ENCODE results near the gene KCNJ15. TPM values are rescaled to one million over a fixed set of nuclear protein-coding genes. Genes with fewer than 3 reads are reported as not detected.

KCNJ15 gene
- polyA plus RNA-seq, 3 donors = 4.5 to 26.5 (median 8.0) TPM

DNA sequence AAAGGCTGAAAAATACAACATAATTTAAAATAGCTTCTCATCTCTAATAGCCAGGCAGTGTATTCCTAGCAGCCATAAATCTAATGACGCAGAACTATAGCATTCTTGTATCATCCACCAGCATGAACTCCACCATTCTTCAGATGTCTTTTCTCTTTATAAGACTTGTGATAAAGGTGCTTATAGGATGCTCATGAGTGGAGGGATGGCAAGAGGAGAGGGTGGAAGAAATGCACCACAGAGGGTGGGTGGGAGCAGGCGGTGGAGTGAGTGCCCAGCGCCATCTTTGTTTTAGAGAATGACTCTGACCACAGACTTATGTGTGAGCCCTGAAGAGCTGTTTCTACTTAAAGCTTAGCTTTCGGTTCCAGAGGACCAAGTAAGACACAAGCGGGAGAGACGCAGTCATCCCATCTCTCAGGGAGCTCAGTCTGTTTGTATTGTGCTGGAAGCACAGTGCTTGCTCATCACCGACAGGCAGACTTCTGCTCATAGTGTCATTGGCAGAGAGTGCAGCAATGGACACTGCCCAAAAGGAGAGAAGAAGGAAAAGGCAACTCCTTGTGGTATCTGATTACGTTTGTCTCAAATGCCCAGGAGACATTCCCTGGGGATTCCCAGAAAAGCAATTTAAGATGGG, 65.6 kb downstream of the KCNJ15 start:
- H3K27me3 Mint-ChIP-seq (ENCODE audit: low read depth in 3 of 3) = peaks cover 11 to 38% (median 28%) of the 10 kb centered on the region in 3 donors
- H3K9me3 ChIP-seq (replicated peaks in 1 of 2; ENCODE audit: control insufficient read depth in 1 of 2, insufficient read depth in 1 of 2, low read length in 2 of 2) = peaks cover 0 to 6% of the 10 kb centered on the region in 2 donors
- H3K9ac ChIP-seq (ENCODE audit: insufficient read depth, low read length, poor library complexity, severe bottlenecking) = no peak overlapping the region
- peaks cover 2 to 14% (median 8%) of the 10 kb centered on the region in 7 donors for H3K9me3 Mint-ChIP-seq
- H3K4me2 ChIP-seq (replicated peaks; ENCODE audit: extremely low read depth, low read length, poor library complexity, severe bottlenecking) = no peak overlapping the region
- 93% methylated on average over 7 of the region's 8 CpGs for WGBS (ENCODE audit: insufficient coverage)
- H2AFZ ChIP-seq (ENCODE audit: insufficient read depth, low read depth, low read length, poor library complexity, severe bottlenecking) = no peak overlapping the region
- intact Hi-C loops (cut with micrococcal nuclease) = no loop called here
- H3K79me2 ChIP-seq (ENCODE audit: insufficient read depth, low read length) = no peaks in the 10 kb centered on the region
- no peak overlapping the region for H3K27ac ChIP-seq (ENCODE audit: low read depth in 1 of 2, low read length in 2 of 2)
- peaks cover 29 to 35% of the 10 kb centered on the region in 2 donors for H3K27me3 ChIP-seq (ENCODE audit: control insufficient read depth in 2 of 2, insufficient read depth in 2 of 2, low read length in 2 of 2)
- no peak for TF ChIP-seq CTCF (IDR thresholded peaks at IDR 0.05)
- peaks cover 0 to 13% of the 10 kb centered on the region in 2 donors for H3K36me3 Mint-ChIP-seq
- no peak for DNase-seq
- H3K4me1 Mint-ChIP-seq = peaks cover 35% of the 10 kb centered on the region
- peak overlapping the region in 1 of 2 donors; percentile 42 for H3K4me3 Mint-ChIP-seq
- peaks cover 25 to 41% of the 10 kb centered on the region in 2 donors for H3K4me1 ChIP-seq (ENCODE audit: control insufficient read depth in 1 of 2, insufficient read depth in 2 of 2, low read length in 2 of 2)
- peak overlapping the region in 1 of 7 donors; percentile 45 for H3K27ac Mint-ChIP-seq
- no peaks in the 10 kb centered on the region for H3K36me3 ChIP-seq (replicated peaks in 1 of 2; ENCODE audit: control insufficient read depth in 1 of 2, insufficient read depth in 2 of 2, low read length in 2 of 2)
- H4K20me1 ChIP-seq (ENCODE audit: insufficient read depth, low read length) = no peaks in the 10 kb centered on the region
- no peak overlapping the region for H3K4me3 ChIP-seq (replicated peaks in 1 of 3; ENCODE audit: low read depth in 2 of 3, low read length in 3 of 3)

DNA sequence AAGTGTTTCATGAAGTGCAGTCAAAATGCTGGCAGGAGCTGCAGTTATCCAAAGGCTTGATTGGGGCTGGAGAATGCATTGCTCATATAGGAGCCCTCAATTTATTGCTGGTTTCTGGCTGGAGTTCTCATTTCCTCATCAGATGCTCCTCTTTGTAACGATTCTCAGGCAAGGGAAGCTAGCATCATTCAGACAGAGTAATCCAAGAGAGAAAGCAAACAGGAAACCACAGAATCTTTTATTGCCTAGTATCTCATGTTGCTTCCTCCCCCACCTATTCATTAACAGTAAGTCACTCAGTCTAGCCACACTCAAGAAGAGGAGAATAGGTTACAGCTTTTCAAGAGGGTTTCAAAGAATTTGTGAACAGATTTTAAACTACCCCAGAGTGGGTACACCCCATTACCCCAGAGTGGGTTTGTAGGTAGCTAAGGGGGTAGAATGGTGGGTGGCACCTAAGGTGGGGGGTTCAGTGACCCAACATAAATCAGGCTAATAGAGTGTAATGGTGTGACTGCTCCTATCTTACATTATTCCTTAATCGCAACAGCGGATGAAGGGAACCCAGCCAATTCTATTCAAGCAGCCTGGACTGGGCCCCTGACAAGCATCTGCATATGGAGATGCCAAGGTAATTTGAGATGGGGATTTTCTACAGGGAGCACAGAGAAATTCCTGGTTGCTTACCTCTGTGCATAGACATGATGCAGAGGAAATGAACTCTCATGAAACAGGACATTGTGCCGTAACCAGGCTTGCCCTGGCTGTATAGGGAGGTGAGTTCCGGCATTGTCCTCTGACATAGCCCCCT, 67.1 kb downstream of the KCNJ15 start:
- Histone ChIP-seq H3K36me3 (replicated peaks in 1 of 2; ENCODE audit: control insufficient read depth in 1 of 2, insufficient read depth in 2 of 2, low read length in 2 of 2) (no peaks in the 10 kb centered on the region), H4K20me1 (ENCODE audit: insufficient read depth, low read length) (no peaks in the 10 kb centered on the region), H3K9me3 (replicated peaks in 1 of 2; ENCODE audit: control insufficient read depth in 1 of 2, insufficient read depth in 1 of 2, low read length in 2 of 2) (peaks cover 0 to 6% of the 10 kb centered on the region in 2 donors), H3K4me1 (ENCODE audit: control insufficient read depth in 1 of 2, insufficient read depth in 2 of 2, low read length in 2 of 2) (peaks cover 25 to 41% of the 10 kb centered on the region in 2 donors), H3K9ac (ENCODE audit: insufficient read depth, low read length, poor library complexity, severe bottlenecking) (no peak overlapping the region), H2AFZ (ENCODE audit: insufficient read depth, low read depth, low read length, poor library complexity, severe bottlenecking) (no peak overlapping the region), H3K79me2 (ENCODE audit: insufficient read depth, low read length) (no peaks in the 10 kb centered on the region), H3K4me2 (replicated peaks; ENCODE audit: extremely low read depth, low read length, poor library complexity, severe bottlenecking) (peak overlapping the region; percentile 12), H3K27me3 (ENCODE audit: control insufficient read depth in 2 of 2, insufficient read depth in 2 of 2, low read length in 2 of 2) (peaks cover 29 to 35% of the 10 kb centered on the region in 2 donors), H3K27ac (ENCODE audit: low read depth in 1 of 2, low read length in 2 of 2) (no peak overlapping the region), H3K4me3 (replicated peaks in 1 of 3; ENCODE audit: low read depth in 2 of 3, low read length in 3 of 3) (peak overlapping the region in 1 of 3 experiments; percentile 5)
- no CpG with 5 or more reads among the region's 5 CpGs for WGBS (ENCODE audit: insufficient coverage)
- Mint-ChIP-seq H3K4me1 (peaks cover 35% of the 10 kb centered on the region), H3K27ac (peak overlapping the region; percentile 32 to 82 (median 60)), H3K27me3 (ENCODE audit: low read depth in 3 of 3) (peaks cover 11 to 40% (median 30%) of the 10 kb centered on the region in 3 donors), H3K9me3 (peaks cover 2 to 11% (median 8%) of the 10 kb centered on the region in 7 donors), H3K4me3 (peak overlapping the region in 1 of 2 donors; percentile 59), H3K36me3 (peaks cover 0 to 13% of the 10 kb centered on the region in 2 donors)
- intact Hi-C loops (cut with micrococcal nuclease) = no loop called here
- no peak for TF ChIP-seq CTCF (IDR thresholded peaks at IDR 0.05)
- peak; percentile 74 to 85 (median 77) for DNase-seq
